ENCODE data around the gene SOS1.

SOS1 gene

DNA sequence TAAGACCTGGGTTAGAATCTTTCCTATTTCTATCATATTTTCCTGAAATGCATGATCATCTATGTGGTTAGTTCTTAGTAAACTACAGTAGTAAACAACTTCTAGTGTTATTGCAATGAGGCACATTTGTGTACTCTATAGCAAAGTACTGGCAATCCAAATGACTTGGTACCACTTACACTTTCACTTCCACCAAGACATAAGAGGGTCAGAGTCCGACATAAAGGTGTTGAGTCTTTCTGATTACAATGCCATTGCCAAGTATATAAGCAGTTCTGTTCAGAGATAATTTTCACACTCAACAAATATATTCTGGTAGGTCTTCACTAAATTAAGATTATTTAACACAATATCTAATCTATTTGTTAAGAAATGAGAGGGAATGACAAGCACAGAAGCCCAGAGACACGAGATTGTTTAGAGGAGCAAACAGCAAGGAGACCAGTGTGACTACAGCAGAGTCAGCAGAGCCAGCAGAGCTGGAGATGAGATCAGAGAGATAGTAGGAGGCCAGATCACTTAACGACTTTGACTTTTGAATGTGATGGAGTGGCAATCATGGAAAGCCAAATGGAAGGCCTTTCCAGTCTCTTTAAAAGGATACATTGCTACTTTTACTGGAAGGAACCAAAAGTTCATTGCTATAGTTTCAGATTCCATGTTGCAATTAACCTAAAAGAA, 27.5 kb downstream of the SOS1 start:
- FAIRE-seq = peak; percentile 58
- no peak for TF ChIP-seq TAF1 (IDR thresholded peaks at IDR 0.05; ENCODE audit: borderline replicate concordance, low read depth, low read length)
- no peak for TF ChIP-seq POLR2AphosphoS5 (IDR thresholded peaks at IDR 0.05; ENCODE audit: low read depth, low read length)
- TF ChIP-seq POLR2A (IDR thresholded peaks at IDR 0.05; ENCODE audit: low read depth, low read length) = no peak

DNA sequence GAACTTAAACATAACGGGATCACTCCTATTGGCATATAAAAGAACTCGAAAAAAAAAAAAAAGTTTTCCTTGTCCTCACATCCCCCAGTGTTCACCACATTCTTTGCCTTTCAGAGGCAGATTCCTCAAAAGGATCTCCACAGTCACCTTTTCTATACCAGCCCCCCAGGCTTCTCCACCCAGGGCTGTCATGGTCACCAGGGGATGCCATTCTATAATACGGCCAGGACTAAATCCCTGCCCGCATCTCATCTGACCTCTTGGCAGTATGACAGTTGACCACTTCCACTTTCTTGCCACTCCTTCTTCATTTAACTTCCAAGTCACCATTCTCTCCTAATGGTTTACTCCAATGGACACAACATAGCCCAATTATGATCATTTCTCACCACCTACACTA, 29.3 kb downstream of the SOS1 start:
- FAIRE-seq = no peak
- TF ChIP-seq TAF1 (IDR thresholded peaks at IDR 0.05; ENCODE audit: borderline replicate concordance, low read depth, low read length) (no peak), POLR2A (IDR thresholded peaks at IDR 0.05; ENCODE audit: low read depth, low read length) (no peak), POLR2AphosphoS5 (IDR thresholded peaks at IDR 0.05; ENCODE audit: low read depth, low read length) (no peak)
- DNase-seq (ENCODE audit: insufficient read length) = no peak

More for the DNA sequence above, 27.5 kb downstream of the SOS1 start:
- no peak for DNase-seq (ENCODE audit: insufficient read length)

- no peak for DNase-seq (ENCODE audit: insufficient read length)
- TF ChIP-seq POLR2A (IDR thresholded peaks at IDR 0.05; ENCODE audit: low read depth, low read length) = no peak
- no peak for FAIRE-seq
Observed at GRCh38 chr2:39091063-39091462, 29.8 kb downstream of the SOS1 start.

DNA sequence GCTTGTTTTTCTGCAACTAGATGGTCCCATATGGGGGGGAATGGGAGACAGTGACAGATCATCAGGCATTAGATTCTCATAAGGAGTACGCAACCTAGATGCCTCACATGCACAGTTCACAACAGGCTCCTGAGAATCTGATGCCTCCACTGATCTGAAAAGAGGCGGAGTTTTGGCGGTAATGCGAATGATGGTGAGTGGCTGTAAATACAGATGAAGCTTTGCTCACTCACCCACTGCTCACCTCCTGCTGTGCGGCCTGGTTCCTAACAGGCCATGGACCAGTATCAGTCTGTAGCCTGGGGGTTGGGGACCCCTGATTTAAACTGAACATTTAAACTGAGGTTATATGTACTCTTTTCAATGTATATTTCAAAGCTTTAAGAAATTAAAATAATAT, 40.7 kb downstream of the SOS1 start:
- no peak for FAIRE-seq
- no peak for TF ChIP-seq TAF1 (IDR thresholded peaks at IDR 0.05; ENCODE audit: borderline replicate concordance, low read depth, low read length)
- TF ChIP-seq POLR2AphosphoS5 (IDR thresholded peaks at IDR 0.05; ENCODE audit: low read depth, low read length) = no peak
- TF ChIP-seq POLR2A (IDR thresholded peaks at IDR 0.05; ENCODE audit: low read depth, low read length) = no peak

GRCh38 chr2:39069890-39070465, 50.9 kb downstream of the SOS1 start:
- TF ChIP-seq TAF1 (IDR thresholded peaks at IDR 0.05; ENCODE audit: borderline replicate concordance, low read depth, low read length) (no peak), POLR2A (IDR thresholded peaks at IDR 0.05; ENCODE audit: low read depth, low read length) (no peak), POLR2AphosphoS5 (IDR thresholded peaks at IDR 0.05; ENCODE audit: low read depth, low read length) (no peak)
- FAIRE-seq = no peak
- no peak for DNase-seq (ENCODE audit: insufficient read length)

More for the DNA sequence above, 40.7 kb downstream of the SOS1 start:
- DNase-seq (ENCODE audit: insufficient read length) = no peak

DNA sequence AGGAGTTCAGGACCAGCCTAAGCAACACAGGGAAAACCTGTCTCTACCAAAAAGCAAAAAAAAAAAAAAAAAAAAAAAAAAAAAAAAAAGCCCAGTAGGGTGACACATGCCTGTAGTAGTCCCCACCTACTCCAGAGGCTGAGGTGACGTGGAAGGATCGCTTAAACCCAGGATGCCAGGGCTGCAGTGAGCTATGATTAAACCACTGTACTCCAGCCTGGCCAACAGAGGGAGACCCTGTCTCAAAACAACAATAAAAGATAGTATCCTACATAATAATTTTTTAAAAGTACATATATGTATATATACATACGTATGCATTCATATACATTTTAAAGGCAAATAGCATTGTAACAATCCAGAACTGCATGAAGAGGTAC, 51.7 kb downstream of the SOS1 start:
- FAIRE-seq = no peak
- no peak for TF ChIP-seq TAF1 (IDR thresholded peaks at IDR 0.05; ENCODE audit: borderline replicate concordance, low read depth, low read length)
- TF ChIP-seq POLR2AphosphoS5 (IDR thresholded peaks at IDR 0.05; ENCODE audit: low read depth, low read length) = no peak
- TF ChIP-seq POLR2A (IDR thresholded peaks at IDR 0.05; ENCODE audit: low read depth, low read length) = no peak
- DNase-seq (ENCODE audit: insufficient read length) = no peak

GRCh38 chr2:39068299-39069135, 52.3 kb downstream of the SOS1 start:
- no peak for TF ChIP-seq POLR2A (IDR thresholded peaks at IDR 0.05; ENCODE audit: low read depth, low read length)
- no peak for TF ChIP-seq TAF1 (IDR thresholded peaks at IDR 0.05; ENCODE audit: borderline replicate concordance, low read depth, low read length)
- no peak for TF ChIP-seq POLR2AphosphoS5 (IDR thresholded peaks at IDR 0.05; ENCODE audit: low read depth, low read length)
- no peak for DNase-seq (ENCODE audit: insufficient read length)
- FAIRE-seq = no peak

GRCh38 chr2:39065616-39066015, 55.2 kb downstream of the SOS1 start:
- DNase-seq (ENCODE audit: insufficient read length) (no peak), FAIRE-seq (no peak)
- TF ChIP-seq POLR2AphosphoS5 (IDR thresholded peaks at IDR 0.05; ENCODE audit: low read depth, low read length) = no peak
- no peak for TF ChIP-seq POLR2A (IDR thresholded peaks at IDR 0.05; ENCODE audit: low read depth, low read length)
- no peak for TF ChIP-seq TAF1 (IDR thresholded peaks at IDR 0.05; ENCODE audit: borderline replicate concordance, low read depth, low read length)

GRCh38 chr2:39062320-39062719, 58.5 kb downstream of the SOS1 start:
- no peak for FAIRE-seq
- no peak for TF ChIP-seq POLR2AphosphoS5 (IDR thresholded peaks at IDR 0.05; ENCODE audit: low read depth, low read length)

DNA sequence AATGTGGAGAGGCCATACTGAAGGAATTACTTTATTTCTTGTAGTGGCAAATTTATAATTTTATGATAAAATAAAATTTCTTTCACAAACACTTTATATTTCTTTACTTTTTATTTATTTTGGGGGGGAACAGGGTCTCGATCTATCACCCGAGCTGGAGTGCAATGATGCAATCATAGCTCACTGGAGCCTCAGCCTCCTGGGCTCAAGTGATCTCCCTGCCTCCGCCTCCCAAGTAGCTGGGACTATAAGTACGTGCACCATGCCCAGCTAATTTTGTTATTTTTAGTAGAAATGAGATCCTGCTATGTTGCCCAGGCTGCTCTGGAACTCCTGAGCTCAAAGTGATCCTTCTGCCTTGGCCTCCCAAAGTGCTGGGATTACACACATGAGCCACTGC, 59.6 kb downstream of the SOS1 start:
- DNase-seq (ENCODE audit: insufficient read length) (no peak), FAIRE-seq (no peak)
- TF ChIP-seq POLR2AphosphoS5 (IDR thresholded peaks at IDR 0.05; ENCODE audit: low read depth, low read length) (no peak), TAF1 (IDR thresholded peaks at IDR 0.05; ENCODE audit: borderline replicate concordance, low read depth, low read length) (no peak), POLR2A (IDR thresholded peaks at IDR 0.05; ENCODE audit: low read depth, low read length) (no peak)

More at GRCh38 chr2:39062320-39062719, 58.5 kb downstream of the SOS1 start:
- no peak for DNase-seq (ENCODE audit: insufficient read length)

DNA sequence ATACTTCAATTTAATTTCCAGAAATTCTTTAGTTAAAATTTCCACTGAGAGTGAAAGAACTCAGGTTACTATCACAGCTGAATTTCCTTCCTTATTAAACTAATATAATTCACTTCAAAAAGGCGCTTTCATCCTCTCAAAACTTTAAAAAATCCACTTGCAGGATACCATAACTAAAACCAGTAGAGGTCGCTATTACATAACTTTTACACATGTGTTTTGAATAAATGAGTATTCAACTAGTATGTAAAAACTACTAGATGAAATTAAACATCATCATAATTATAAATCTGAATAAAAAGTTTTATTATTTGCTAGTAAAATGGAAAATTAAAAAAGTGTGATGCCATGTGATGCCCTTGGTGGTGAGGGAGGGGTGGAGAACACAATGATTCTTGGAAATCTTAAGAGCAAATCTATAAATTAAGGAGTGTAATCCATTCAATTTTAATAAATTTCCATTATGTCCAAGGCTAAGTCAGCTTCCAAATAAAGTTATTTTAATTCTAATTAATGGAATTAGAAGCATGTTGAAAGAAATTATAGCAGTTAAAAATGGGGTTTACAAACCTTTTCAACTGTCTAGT, 61.4 kb downstream of the SOS1 start:
- DNase-seq (ENCODE audit: insufficient read length) = no peak
- TF ChIP-seq POLR2A (IDR thresholded peaks at IDR 0.05; ENCODE audit: low read depth, low read length) (no peak), POLR2AphosphoS5 (IDR thresholded peaks at IDR 0.05; ENCODE audit: low read depth, low read length) (no peak), TAF1 (IDR thresholded peaks at IDR 0.05; ENCODE audit: borderline replicate concordance, low read depth, low read length) (no peak)
- FAIRE-seq = no peak

Data from GM12892 (cell line).